ENCODE results near the gene UBTD2.
"Not testable (repeated sequence)": the region's sequence is repeated elsewhere in the genome, so short reads cannot be mapped to it uniquely, and the experiment has no call there.

Gene UBTD2

GRCh38 chr5:172245046-172245445 lies 38.5 kb downstream of the UBTD2 start:
- no peak for DNase-seq

- DNase-seq: no peak
These were observed 40.3 kb downstream of the UBTD2 start for GRCh38 chr5:172243302-172243701.

DNA sequence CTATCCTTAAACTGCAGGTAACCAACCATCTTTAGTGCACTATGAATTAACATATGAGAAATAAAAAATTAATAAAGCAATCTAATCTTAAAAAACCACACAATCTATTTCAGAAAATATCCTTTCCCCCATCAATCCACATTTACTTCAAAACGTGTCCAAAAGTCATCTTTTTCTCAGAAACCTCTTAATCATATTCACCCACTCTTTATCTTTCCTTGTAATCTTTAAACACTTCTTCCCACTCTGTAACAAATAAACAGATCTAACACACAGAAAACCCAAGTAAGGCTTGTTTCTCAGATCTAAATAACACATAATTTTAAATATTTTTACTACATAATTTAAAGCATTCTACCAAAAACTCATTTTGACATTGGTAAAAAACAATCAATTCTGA lies 45.2 kb downstream of the UBTD2 start:
- DNase-seq: no peak

GRCh38 chr5:172235827-172236736 lies 47.5 kb downstream of the UBTD2 start:
- DNase-seq: no peak

GRCh38 chr5:172235132-172235780 lies 48.3 kb downstream of the UBTD2 start:
- peak; percentile 27 for DNase-seq

DNA sequence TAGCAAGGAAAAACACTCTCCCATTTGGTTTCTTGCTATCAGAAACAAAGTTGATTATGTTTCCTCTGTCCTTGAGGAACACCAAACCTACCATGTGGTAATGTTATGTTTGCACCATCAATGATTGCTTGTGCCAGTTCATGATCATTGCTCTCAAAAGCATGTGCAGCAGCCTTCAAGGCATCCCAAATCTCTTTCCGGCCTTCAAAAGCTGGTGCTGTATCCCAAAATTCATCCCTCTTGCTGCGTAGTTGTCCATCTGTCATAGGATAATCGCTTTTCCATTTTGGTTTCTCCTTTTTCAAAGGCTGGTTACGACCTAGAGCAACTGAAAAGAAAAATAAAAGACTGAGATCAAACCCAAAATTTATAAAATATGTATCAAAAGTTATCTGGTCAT lies 49.5 kb downstream of the UBTD2 start:
- DNase-seq: no peak

DNA sequence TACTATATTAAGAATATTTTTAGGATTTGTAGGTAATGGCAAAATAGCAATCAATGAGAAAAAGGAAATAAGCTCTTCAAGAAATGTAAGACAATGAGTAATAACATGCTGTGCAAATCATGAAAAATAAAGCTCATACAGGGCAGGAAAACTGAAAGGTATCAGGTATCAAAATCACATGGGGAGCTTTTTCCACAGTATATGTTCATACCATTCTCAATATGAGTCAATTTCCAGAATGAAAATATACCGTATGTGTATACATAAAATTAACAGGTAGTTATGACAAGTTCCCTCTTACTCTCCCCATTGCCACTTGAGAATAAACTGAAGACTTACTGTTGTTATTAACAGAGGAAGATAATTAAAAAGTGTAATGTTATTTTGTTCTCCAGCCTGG lies 53.7 kb downstream of the UBTD2 start:
- no peak for DNase-seq

- no peak for DNase-seq
These were observed 58.6 kb downstream of the UBTD2 start for GRCh38 chr5:172224996-172225395.

GRCh38 chr5:172223901-172224873 lies 59.4 kb downstream of the UBTD2 start:
- DNase-seq: no peak

- no peak for DNase-seq
These were observed 64.3 kb downstream of the UBTD2 start for GRCh38 chr5:172219296-172219695.

GRCh38 chr5:172216345-172216744 lies 67.2 kb downstream of the UBTD2 start:
- no peak for DNase-seq

DNA sequence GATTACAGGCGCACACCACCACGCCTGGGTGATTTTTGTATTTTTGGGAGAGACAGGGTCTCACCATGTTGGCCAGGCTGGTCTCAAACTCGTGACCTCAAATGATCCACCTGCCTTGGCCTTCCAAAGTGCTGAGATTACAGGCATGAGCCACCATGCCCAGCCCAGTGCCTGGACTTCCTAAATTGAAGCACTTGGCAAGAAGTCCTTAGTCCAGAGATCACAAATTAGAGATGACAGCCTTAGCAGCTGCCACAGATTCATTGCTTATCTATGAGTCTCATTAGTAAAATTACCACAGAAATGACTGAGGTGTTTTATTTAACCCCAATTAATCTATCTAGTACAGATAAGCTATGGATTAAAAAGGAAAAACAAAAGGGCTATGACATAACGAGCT lies 70.4 kb downstream of the UBTD2 start:
- no peak for DNase-seq

- no peak for DNase-seq
These were observed 71.9 kb downstream of the UBTD2 start for GRCh38 chr5:172211676-172212075.

DNA sequence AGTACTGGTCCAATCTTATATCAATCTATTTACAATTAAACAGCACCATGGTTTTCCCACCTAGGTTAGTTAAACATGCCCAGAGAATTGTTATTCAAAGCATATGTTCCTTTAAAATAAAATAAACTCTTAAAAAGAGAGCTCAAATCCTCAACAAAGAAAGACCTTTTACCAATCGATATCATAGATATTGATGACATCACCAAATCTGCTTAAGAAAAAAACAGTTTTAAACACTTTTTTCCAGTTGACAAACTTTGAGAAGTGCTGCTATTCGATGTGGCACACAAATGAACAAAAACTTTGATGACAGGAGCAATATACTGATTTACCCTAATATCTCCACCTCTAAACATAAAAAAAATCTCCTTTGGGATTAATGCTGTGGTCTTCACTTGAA lies 73.8 kb downstream of the UBTD2 start:
- DNase-seq: no peak

- peak; percentile 33 for DNase-seq
These were observed 76.1 kb downstream of the UBTD2 start for GRCh38 chr5:172207511-172207910.

DNA sequence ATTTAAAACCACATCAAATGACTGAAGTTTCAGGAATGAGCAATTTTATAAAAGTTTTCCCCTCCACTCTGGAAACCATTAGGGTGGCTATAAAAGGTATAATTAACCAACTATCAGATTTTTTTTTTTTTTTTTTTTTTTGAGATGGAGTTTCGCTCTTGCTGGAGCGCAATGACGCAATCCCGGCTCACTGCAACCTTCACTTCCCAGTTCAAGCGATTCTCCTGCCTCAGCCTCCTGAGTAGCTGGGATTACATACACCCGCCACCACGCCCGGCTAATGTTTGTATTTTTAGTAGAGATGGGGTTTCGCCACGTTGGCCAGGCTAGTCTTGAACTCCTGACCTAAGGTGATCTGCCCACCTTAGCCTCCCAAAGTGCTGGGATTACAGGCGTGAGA lies 77.6 kb downstream of the UBTD2 start:
- not testable (repeated sequence) for DNase-seq

- DNase-seq: no peak
These were observed 83.1 kb downstream of the UBTD2 start for GRCh38 chr5:172200476-172200875.

- DNase-seq: no peak
These were observed 84.1 kb downstream of the UBTD2 start for GRCh38 chr5:172199446-172199845.

- DNase-seq: not testable (repeated sequence)
These were observed 85.8 kb downstream of the UBTD2 start for GRCh38 chr5:172197775-172198174.

DNA sequence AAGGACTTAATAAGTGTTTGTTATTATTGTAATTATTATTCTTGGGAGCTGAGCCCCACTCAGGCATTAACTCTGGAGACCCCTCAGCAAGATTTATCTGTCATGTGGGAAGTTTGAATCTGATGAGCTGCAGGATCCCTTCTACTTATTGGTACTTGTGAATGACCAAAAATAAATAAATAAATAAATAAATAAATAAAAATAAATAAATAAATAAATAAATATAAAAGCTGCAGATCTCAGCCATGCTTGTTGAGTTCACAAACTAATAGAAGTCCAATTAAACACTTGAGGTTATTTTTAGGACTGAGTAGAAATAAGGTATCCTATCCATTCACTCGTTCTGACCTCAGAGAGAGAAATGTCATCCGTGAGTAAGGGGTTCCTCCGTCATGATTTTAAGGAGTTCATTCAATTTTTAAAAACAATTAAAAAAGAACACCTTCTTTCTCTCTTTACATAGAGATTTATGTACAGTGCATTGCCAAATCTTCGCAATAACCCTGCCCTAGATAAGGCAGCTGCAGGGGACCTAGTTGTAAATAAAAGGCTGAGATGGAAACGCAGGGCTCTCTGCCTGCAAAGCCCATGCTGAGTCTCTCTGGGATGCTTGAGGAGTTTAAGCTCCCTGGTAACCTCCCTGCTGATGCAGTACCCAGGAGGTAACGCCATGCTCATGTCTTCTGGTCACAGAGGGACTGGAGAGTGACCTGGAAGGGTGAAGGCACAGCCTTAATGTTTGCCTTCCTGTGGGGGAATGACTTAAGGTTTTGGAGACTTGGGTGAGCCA lies 88.4 kb downstream of the UBTD2 start:
- no peak for DNase-seq

GRCh38 chr5:172193872-172194271 lies 89.7 kb downstream of the UBTD2 start, which contains the start of gene EFCAB9:
TSS of gene EFCAB9 (plus strand) at chr5:172194172. CDS start at chr5:172194173, 1 bp downstream.
- no peak for DNase-seq

DNA sequence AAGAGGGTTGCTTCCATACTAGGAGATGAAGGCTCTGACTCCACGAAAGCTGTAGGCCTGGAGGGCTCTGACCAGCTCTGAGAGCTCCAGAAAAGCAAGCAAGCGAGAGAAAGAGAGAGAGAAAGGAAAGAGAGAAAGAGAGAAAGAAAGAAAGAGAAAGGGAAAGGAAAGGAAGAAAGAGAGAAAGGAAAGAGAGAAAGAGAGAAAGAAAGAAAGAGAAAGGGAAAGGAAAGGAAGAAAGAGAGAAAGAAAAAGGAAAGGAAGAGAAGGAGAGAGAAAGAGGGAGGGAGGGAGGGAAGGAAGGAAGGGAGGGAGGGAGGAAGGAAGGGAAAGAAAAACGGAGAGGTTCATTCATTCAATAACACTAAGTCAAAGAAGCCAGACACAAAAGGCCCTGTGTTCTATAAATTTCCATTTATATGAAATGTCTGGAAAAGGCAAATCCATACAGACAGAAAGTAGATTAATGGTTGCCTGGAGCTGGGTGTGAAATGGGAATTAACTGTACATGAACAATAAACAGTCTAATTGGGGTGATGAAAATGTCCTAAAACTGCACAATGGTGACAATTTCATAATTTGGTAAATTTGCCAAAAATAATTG lies 93.8 kb downstream of the UBTD2 start:
- no peak for DNase-seq

Data from hematopoietic multipotent progenitor cell treated with erythropoietin and hydrocortisone succinate and interleukin-3 and kit ligand, for 4 days (in vitro differentiated cells).